Gastroesophageal sphincter (tissue), 3 donors: ENCODE measurements around the gene GLRA2.

ENCODE experiments used
- CTCF ChIP-seq, 4 experiments: fragments of 200-600 bp in 2 of 4; fragments of 450-650 bp in 2 of 4; sonication (generic) in 1 of 4; IDR thresholded peaks; one replicate each; pipeline ENCODE4 v1.5.1; 2017 to 2019; ENCODE audit warnings: antibody characterized with exemption in 4 of 4, mild to moderate bottlenecking in 2 of 4, moderate library complexity in 2 of 4
- EP300 ChIP-seq: sonication (generic); formaldehyde crosslinking; IDR thresholded peaks from one replicate; pipeline ENCODE4 v1.6.1; 2017; ENCODE audit warnings: antibody characterized with exemption, mild to moderate bottlenecking
- POLR2A ChIP-seq, 2 donors: fragments of 450-650 bp; IDR thresholded peaks; one replicate each; pipeline ENCODE4 v1.6.1; 2017; ENCODE audit warnings: antibody characterized with exemption in 2 of 2, mild to moderate bottlenecking in 2 of 2, moderate library complexity in 1 of 2
- POLR2AphosphoS5 ChIP-seq: sonication (generic); formaldehyde crosslinking; IDR thresholded peaks from one replicate; pipeline ENCODE4 v1.6.1; 2017; ENCODE audit warnings: antibody characterized with exemption

- no peak for TF ChIP-seq POLR2AphosphoS5
- TF ChIP-seq CTCF (IDR thresholded peaks at IDR 0.05) = no peak
- TF ChIP-seq EP300 = no peak
- no peak for TF ChIP-seq POLR2A (IDR thresholded peaks at IDR 0.05)
Observed at GRCh38 chrX:14738643-14739042, 209.3 kb downstream of the GLRA2 start.
